GM18951 (cell line): ENCODE results near the gene YEATS2.

Source experiments
- POLR2A ChIP-seq: IDR thresholded peaks from 4 replicates; pipeline ENCODE4 v1.6.1; 2011; ENCODE audit warnings: mild to moderate bottlenecking; ENCODE audit not compliant: insufficient read length, insufficient read depth; ENCODE audit errors: extremely low read depth
- in situ Hi-C: fragments of 300-500 bp; cut with MboI; formaldehyde crosslinking; loops from one replicate; pipeline ENCODE4 v1.12.0; 2022; ENCODE audit warnings: low sequenced_read_pairs, mixed read lengths, inconsistent platforms; ENCODE audit not compliant: unreplicated experiment

The YEATS2 gene

DNA sequence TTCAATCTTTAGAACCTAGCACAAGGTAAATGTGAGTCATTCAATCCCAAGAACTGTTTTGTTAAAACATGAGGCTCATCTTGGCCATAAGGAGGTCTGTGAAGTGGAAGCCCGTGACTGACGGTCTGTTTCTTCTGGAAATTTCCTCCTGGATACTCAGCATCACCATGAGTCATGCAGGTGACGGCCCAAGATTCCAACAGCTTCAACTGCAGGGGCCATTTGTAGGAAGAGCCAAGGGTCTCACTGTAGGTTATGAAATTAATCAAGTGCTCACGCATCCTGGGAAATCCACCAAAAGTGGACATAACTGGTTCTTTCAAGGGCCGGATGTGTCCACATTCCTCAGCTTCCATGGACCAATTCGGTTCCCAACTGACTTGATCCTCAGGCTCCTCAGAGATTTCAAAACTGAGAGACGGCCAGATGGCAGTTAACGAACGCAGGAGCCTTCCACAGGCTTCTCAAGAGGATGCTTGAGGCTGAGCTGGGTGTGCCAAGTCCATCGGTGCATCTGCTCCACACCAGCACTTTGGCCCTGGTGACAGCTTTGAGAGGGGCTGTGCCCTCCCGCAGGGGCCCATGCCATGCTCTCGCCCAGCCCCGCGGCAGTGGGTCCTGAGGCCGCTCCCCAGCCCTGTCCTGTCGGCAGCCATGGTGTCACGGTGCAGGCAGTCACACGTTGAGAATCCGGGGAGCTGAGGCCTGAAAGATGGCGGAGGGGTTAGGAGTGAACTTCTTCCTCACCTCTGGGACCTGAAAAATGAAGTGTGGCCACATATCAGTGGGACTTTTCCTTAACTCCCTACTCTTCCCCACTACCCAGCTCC lies 119.3 kb downstream of the YEATS2 start:
- in situ Hi-C loops = no loop called here
- no peak for TF ChIP-seq POLR2A

DNA sequence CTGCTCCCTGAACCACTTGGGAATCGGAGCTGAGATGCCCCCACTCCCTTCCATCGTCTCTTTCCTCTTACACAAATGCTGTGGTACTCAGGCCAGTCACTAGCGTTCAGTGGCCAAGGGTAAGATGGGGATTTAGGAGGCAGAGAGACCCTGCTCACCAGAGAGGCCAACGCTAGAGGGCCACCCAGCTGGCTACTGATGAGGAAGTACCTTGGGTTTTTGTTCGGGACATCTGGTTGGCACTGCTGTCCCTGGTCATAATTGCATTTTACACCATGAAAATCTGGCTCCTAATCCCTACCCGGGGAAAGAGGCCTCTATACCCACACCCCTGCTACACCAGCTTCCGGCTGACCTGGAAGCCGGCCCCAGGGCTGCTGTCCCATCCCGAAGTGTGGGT lies 120.0 kb downstream of the YEATS2 start:
- in situ Hi-C loops = no loop called here
- no peak for TF ChIP-seq POLR2A

DNA sequence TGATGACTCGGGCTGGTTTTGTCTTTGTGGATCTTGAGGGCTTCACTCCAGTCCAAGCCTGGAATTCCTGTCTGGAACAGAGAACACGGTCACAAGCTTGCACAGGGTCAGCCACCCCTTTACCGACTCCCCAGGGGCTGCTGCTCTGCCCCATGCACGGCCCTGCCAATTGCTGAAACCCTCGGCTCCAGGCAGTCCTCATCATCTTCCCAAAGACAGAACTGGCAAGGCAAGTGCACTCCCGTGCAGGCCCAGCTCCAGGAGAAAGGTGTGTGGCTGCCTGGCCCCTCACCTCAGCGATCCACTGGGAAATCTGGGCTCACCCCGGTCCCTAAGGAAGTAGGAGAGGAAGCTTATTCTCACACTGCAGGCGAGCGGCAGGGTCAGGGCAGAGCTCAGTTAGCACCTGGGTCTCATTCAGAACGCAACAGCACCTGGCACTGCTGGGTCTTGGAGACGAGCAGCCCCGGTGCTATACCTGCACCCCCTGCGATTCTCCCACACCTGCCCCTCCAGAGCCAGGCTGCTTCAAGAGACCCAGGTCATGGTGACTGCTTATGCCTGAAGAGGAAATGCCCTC lies 120.5 kb downstream of the YEATS2 start:
- in situ Hi-C loops = no loop called here
- no peak for TF ChIP-seq POLR2A

DNA sequence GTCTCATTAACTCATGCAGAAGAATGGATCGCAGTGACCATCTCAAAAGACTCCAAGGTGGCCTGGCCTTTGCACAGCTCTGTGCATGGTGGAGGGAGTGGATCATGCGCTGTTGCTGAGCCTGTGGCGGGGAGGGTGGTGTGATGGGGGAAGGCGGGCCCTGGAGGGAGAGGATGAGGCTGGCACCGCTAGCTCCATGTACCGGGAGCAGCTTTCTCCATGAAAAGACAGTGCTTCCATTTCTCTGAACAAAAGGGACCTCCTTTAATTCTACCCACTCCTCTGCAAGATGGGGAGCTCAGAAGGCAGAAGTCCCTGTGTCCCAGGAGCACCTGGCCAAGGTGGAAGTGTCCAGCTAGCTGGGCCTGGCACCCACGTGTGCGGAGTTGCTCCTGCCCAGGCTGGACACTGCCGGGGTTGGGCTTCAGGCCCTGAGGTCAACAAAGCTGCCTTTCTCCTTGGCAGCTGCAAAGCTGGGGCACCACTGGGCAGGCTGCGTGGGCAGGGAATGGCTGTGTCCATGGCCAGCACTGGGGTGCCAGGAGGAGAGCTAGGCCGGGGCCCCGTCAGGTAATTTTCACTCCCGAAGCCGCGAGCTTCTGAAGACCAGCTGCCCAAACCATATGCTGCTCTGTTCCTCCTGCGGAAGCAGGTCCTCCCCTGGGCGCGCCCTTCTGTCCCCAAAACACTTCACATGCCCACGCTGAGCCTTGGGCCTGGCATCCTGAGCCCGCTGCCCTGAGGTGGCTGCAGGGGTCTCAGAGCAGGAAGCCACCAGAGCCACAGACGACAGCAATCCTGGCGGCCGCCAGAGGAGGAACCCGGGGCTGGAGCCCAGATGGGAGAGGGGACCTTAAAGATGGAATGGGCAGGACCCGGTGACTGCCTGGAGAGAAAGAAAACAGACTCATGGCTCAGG lies 121.4 kb downstream of the YEATS2 start:
- TF ChIP-seq POLR2A = no peak
- in situ Hi-C loops = no loop called here

DNA sequence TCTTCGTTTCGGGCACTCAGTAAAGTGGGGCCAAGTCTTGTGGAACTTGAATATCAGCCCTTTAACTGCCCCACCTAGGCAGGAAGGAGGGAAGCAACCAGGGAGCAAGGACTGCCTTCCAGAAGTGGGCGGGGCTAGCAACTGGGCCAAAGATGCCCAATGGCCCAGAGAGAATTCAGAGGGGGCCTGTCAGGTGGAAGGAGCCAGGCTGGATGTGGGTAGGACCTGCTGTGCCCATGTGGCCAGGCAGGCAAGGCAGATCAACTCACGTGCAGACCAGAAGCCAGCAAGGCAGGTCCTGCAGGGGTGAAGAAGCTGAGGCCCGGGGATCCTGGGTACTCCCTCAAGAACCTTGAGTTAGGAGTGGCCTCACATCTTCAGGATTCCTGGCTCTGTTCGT lies 122.2 kb downstream of the YEATS2 start:
- in situ Hi-C loops = loop anchor here (10.0 kb wide), 1 partner anchor 355 kb away; no protein-coding TSS in a partner anchor
- TF ChIP-seq POLR2A = no peak

DNA sequence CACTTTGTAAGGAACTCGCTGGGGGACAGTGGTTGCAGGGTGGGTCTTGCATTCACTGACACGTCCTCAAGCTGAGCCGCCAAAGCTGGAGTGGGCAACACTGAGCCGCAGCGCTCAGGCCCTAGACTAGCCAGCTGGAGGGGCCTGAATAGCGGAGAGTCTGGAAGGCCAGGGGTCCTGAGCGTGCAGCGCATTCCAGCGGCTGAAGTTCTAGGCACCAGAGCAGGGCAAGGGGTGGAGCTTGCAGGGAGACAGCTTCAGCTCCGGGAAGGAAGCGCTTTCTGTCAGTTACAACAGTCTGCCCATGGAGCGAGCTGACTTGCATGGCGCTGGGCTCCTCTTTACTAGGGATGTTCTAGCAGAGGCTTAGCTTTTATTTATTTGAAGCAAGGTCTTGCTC lies 125.0 kb downstream of the YEATS2 start:
- in situ Hi-C loops = loop anchor here (10.0 kb wide), 1 partner anchor 358 kb away; no protein-coding TSS in a partner anchor
- no peak for TF ChIP-seq POLR2A

DNA sequence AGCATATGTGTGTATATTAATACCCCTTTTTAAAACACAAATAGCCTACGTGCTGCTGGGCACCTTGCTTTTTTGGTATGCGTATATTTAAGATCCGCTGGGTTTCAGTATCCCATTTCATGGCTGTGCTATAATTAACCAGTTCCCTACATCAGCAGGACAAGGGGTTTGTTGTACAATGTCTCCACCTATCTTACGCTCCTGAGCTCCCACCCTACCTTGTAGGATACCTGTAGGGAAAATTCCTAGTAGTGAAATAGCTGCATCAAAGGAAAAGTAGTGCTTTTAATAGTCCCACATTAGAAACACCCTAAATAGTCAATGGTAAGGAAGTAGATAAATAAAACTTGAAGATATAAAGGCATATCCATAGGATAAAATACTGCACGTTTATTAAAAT lies 126.4 kb downstream of the YEATS2 start:
- in situ Hi-C loops = loop anchor here (10.0 kb wide), 1 partner anchor 359 kb away; no protein-coding TSS in a partner anchor
- no peak for TF ChIP-seq POLR2A

DNA sequence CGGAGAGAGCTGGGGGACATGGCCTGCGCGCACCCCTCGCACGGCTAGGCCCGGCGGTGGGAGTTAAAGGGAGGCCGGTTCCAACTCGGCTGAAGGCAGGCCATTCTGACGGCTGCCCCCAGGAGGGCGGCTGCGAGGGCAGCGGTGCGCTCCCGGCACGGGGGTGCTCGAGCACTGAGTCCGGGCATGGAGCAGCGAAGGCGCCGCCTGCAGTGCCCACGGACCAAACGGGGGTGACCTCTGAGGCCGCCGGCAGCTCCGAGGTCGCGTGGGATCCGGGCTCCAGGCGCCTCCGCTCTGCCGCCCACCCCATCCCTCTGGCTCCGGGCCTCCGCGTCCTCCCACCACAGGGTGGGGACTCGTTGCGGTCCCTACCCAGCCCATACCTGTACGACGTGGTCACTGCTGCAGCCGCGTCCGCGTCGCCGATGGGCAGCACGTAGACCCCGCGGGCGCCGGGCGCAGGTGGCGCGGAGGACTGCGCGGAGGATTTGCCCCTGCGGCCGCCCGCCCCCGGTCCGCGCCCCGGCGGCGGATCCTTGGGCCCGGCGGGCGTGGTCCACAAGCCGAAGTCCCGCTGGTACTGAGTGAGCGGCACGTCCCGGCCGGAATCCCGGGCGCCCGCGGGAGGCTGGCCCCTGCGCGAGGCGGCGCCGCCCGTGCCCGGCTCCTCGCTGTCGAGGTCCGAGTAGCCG lies 127.3 kb downstream of the YEATS2 start:
- no peak for TF ChIP-seq POLR2A
- in situ Hi-C loops = loop anchor here (10.0 kb wide), 1 partner anchor 360 kb away; no protein-coding TSS in a partner anchor

DNA sequence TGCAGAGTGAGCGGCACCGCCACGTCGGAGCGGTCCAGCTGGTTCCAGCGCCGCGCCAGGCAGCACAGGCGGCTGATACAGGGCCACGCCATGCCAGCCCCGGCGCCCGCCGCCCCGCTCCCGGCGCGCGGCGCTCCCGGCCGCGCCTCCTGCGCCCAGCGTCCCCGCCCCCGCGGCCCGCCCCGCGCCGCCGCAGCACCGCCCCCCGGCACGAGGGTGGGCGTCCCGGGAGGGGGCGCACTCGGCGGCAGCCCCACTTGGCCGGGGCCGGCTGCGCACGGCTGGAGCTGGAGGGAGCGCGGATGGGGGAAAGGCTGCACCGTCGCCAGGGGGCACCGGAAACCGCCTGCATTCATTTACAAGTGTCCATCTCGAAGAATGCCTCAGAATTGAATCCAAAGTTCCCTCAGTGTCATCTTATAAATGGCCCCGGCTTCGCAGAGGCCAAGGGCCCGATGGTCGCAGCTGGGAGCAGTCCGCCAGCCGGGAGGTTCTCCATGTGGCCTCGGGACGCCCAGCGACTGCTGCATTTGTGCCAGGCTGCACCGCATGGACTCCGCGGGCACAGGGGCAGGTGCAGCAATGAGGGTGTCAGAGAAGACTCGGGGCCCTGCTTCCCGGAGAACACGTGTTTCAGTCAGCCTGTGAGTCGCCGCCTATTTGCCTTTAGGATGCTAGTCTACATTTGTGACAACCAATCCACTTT lies 128.0 kb downstream of the YEATS2 start, which contains the start of gene MAP6D1:
MAP6D1 (minus strand) TSS at position 122 of the 706 bp plus-strand sequence; CDS start at position 92, 30 bp downstream.
- TF ChIP-seq POLR2A = no peak
- in situ Hi-C loops = loop anchor here (10.0 kb wide), 1 partner anchor 361 kb away; no protein-coding TSS in a partner anchor

DNA sequence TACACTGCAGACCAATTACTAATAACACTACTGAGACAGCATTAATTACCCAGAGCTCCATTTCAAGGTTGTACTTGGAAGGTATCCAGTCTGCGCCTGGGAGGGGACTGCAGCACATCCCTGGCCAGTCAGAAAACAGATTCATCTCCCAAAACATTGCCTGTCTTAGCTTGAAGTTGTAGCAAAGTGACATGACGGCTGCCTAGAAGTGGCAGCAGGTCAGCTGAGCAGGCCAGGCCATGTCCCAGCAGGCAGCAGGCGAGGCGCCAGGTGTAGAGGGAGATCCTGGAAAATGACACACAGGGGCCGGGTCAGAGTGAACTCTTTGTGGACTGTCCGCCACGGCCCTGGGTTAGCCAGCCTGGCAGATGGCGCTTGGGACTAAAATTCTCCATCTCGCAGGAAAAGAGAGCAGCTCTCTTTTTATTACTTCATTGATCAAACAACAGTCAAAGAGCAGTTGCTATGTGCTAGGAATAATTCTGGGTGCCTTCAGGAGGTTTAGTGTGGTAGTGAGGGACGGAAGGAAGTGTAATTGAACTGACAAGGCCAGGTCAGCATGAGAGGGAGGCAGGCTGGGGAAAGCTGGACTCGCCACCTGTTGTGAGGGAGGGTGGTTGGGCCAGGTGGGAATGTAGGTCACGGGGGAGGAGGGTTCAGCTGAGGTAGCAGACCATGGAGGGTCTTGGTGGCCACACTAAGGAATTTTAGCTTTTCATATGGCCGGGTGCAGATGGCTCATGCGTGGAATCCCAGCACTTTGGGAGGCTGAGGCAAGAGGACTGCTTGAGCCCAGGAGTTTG lies 129.1 kb downstream of the YEATS2 start:
- in situ Hi-C loops = loop anchor here (10.0 kb wide), 1 partner anchor 362 kb away; no protein-coding TSS in a partner anchor
- TF ChIP-seq POLR2A = no peak

DNA sequence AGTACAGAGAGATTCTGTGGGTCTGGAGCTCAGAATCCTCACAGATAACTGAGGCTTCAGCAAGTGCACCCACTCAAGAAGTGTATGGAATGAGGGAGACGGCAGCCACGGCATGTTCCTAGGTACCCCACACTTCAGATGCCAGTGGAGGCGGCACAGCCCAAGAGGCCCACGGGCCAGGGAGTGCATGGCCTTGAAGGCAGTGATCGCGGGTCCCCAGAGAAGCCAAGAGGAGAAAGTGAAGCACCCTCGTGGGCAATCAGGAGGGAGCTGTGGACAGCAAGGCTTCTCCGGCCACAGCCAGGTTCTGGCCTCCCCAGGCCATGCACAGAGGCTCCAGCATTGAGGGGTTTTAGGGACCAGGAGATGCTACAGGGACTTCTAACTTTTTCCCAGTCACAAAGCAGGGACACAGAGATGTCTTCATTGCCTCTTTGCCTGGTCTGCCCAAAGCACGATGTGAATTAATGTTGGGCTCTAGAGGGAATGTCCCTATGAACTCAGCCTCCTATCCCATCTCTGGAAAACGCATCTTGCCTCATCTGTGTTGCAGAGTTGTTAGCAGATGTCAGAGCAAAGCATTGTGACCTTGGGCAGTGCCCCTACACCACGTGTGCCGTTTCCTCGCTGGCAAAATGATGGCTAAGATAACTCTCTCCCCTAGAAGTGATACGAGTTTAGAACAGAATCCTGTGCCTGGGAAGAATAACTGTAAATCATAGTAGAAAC lies 130.4 kb downstream of the YEATS2 start:
- in situ Hi-C loops = loop anchor here (10.0 kb wide), 1 partner anchor 363 kb away; no protein-coding TSS in a partner anchor
- no peak for TF ChIP-seq POLR2A

DNA sequence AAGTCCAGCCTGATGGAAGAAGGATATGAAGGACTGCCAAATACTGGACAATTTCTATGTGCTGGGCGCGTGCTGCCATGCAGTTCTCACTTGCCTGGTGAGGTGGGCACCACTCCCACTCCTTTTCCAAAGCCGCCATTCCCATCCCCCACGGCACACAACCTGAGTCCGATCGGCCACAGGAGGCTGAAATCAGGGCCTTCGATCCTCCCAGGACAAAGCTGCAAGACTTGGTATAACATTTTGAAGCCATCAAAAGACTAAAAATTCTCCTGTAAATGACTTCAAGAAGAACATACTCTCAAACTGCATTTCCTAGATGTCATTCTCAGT lies 130.9 kb downstream of the YEATS2 start:
- in situ Hi-C loops = loop anchor here (10.0 kb wide), 1 partner anchor 364 kb away; no protein-coding TSS in a partner anchor

More for the DNA sequence above, 130.9 kb downstream of the YEATS2 start:
- no peak for TF ChIP-seq POLR2A
